Right renal pelvis (tissue), 4 donors: ENCODE data around the gene BIRC3. TPM values are rescaled to one million over a fixed set of nuclear protein-coding genes. Genes with fewer than 3 reads are reported as not detected.
"Not testable (repeated sequence)": the region's sequence is repeated elsewhere in the genome, so short reads cannot be mapped to it uniquely, and the experiment has no call there.

Source experiments
- DNase-seq, 4 donors: peaks; one replicate each; pipeline ENCODE4 v3.0.0-alpha.2; 2013; ENCODE audit warnings: low read depth in 4 of 4, low spot score in 3 of 4, missing footprints in 1 of 4
- polyA plus RNA-seq, 4 donors: library from polyadenylated mRNA; unstranded; fragments of 120-200 nt; gene quantifications; one replicate each; pipeline ENCODE4 v1.2.1, GENCODE V29; 2013; ENCODE audit not compliant: insufficient read length in 4 of 4

Gene BIRC3
- polyA plus RNA-seq, 4 donors = 1.2 to 1.7 (median 1.5) TPM

- no peak for DNase-seq
These were observed 50.1 kb downstream of the BIRC3 start for GRCh38 chr11:102367364-102367763.

GRCh38 chr11:102368472-102368871 lies 51.2 kb downstream of the BIRC3 start:
- DNase-seq = no peak

GRCh38 chr11:102374633-102375424 lies 57.5 kb downstream of the BIRC3 start:
- not testable (repeated sequence) for DNase-seq

GRCh38 chr11:102375720-102376399 lies 58.6 kb downstream of the BIRC3 start:
- no peak for DNase-seq

- no peak for DNase-seq
These were observed 60.6 kb downstream of the BIRC3 start for GRCh38 chr11:102377891-102378290.

- no peak for DNase-seq
These were observed 61.5 kb downstream of the BIRC3 start for GRCh38 chr11:102378818-102379217.

- DNase-seq = no peak
These were observed 65.1 kb downstream of the BIRC3 start for GRCh38 chr11:102382384-102382783.

- no peak for DNase-seq
These were observed 66.6 kb downstream of the BIRC3 start for GRCh38 chr11:102383839-102384238.

- no peak for DNase-seq
These were observed 67.3 kb downstream of the BIRC3 start for GRCh38 chr11:102384419-102385079.

- DNase-seq = no peak
These were observed 68.1 kb downstream of the BIRC3 start for GRCh38 chr11:102385085-102386007.

GRCh38 chr11:102386136-102386734 lies 69.0 kb downstream of the BIRC3 start:
- DNase-seq = no peak

GRCh38 chr11:102387043-102387781 lies 69.9 kb downstream of the BIRC3 start:
- no peak for DNase-seq

Other genes starting within 250 kb of the BIRC3 start
- gene YAP1, start 207.0 kb upstream of the BIRC3 start, polyA plus RNA-seq = 100 to 1,000 TPM; 176 to 207 (median 200) TPM
- 100 to 1,000 TPM in 1 of 4 donors, 10 to 100 TPM in 3; 79.8 to 102 (median 92.9) TPM for gene BIRC2, start 29.7 kb downstream of the BIRC3 start, polyA plus RNA-seq
- 100 to 1,000 TPM; 274 to 353 (median 340) TPM for gene TMEM123, start 135.3 kb downstream of the BIRC3 start, polyA plus RNA-seq
- 10 to 100 TPM; 23.2 to 30.9 (median 26.2) TPM for gene MMP7, start 213.3 kb downstream of the BIRC3 start, polyA plus RNA-seq